HG02884 (cell line): ENCODE measurements around the gene NXN.
"Not testable (repeated sequence)": the region's sequence is repeated elsewhere in the genome, so short reads cannot be mapped to it uniquely, and the experiment has no call there.

Experiments used
- ATAC-seq: cut with Tn5 transposase; IDR thresholded peaks from one replicate; pipeline ENCODE4 v1.9.1; 2021; ENCODE audit warnings: mild to moderate bottlenecking, moderate library complexity; ENCODE audit not compliant: unreplicated experiment

Gene NXN

GRCh38 chr17:804541-805435 lies 174.8 kb downstream of the NXN start:
- ATAC-seq = no peak

- no peak for ATAC-seq
Observed at GRCh38 chr17:802901-803881, 176.4 kb downstream of the NXN start.

- ATAC-seq = no peak
Observed at GRCh38 chr17:802481-802880, 177.1 kb downstream of the NXN start.

- ATAC-seq = no peak
Observed at GRCh38 chr17:801660-802059, 177.9 kb downstream of the NXN start.

- ATAC-seq = no peak
Observed at GRCh38 chr17:800446-801242, 178.9 kb downstream of the NXN start.

- no peak for ATAC-seq
Observed at GRCh38 chr17:799261-799660, 180.3 kb downstream of the NXN start.

- no peak for ATAC-seq
Observed at GRCh38 chr17:798246-798645, 181.3 kb downstream of the NXN start.

GRCh38 chr17:797236-797840 lies 182.2 kb downstream of the NXN start:
- no peak for ATAC-seq

GRCh38 chr17:796609-797008 lies 183.0 kb downstream of the NXN start:
- no peak for ATAC-seq

- ATAC-seq = no peak
Observed at GRCh38 chr17:795721-796120, 183.9 kb downstream of the NXN start.

GRCh38 chr17:795276-795675 lies 184.3 kb downstream of the NXN start:
- no peak for ATAC-seq

GRCh38 chr17:794876-795275 lies 184.7 kb downstream of the NXN start:
- no peak for ATAC-seq

GRCh38 chr17:792277-792676 lies 187.3 kb downstream of the NXN start:
- no peak for ATAC-seq

- ATAC-seq = no peak
Observed at GRCh38 chr17:791829-792228, 187.7 kb downstream of the NXN start.

GRCh38 chr17:790874-791247 lies 188.7 kb downstream of the NXN start:
- not testable (repeated sequence) for ATAC-seq

- not testable (repeated sequence) for ATAC-seq
Observed at GRCh38 chr17:789931-790873, 189.4 kb downstream of the NXN start.

GRCh38 chr17:789160-789840 lies 190.3 kb downstream of the NXN start:
- ATAC-seq = no peak

GRCh38 chr17:788551-788950 lies 191.0 kb downstream of the NXN start:
- ATAC-seq = no peak
